A549 (cell line): ENCODE results near the gene TNC.

ENCODE experiments used
- EP300 ChIP-seq, 2 experiments: fragments of >200 bp; sonication (Bioruptor Twin); formaldehyde crosslinking; IDR thresholded peaks; 2 replicates in 1 of 2; 3 replicates in 1 of 2; pipeline ENCODE4 v1.6.1; 2016 to 2017
- FOSB ChIP-seq: fragments of 250-450 bp; sonication (Bioruptor Pico); IDR thresholded peaks from 2 replicates; pipeline ENCODE4 v1.5.0; 2020; ENCODE audit warnings: mild to moderate bottlenecking, moderate library complexity
- FOSL2 ChIP-seq, 2 experiments: fragments of 450-650 bp in 1 of 2; fragments of >200 bp in 1 of 2; sonication (Bioruptor Twin) in 1 of 2; formaldehyde crosslinking; IDR thresholded peaks; 2 replicates each; pipeline versions ENCODE4 v1.5.0 to v1.6.1; 2016 to 2020; ENCODE audit warnings: mild to moderate bottlenecking in 1 of 2, moderate library complexity in 1 of 2
- HOXA7 ChIP-seq: fragments of 250-450 bp; sonication (Bioruptor Pico); IDR thresholded peaks from 2 replicates; pipeline ENCODE4 v1.5.0; 2020; ENCODE audit warnings: mild to moderate bottlenecking, moderate library complexity
- POLR2A ChIP-seq: IDR thresholded peaks from 2 replicates; pipeline ENCODE4 v1.6.1; 2012; ENCODE audit warnings: mild to moderate bottlenecking, low read length
- POLR2AphosphoS2 ChIP-seq: conservative IDR thresholded peaks from 2 replicates; pipeline ENCODE4 v1.6.1; 2012; ENCODE audit warnings: low read length, improper control_type of control experiment, inconsistent platforms
- RFX5 ChIP-seq: fragments of 450-650 bp; IDR thresholded peaks from 2 replicates; pipeline ENCODE4 v1.7.1; 2014; ENCODE audit warnings: antibody characterized with exemption, mild to moderate bottlenecking, moderate library complexity
- ZNF302 ChIP-seq: fragments of 250-450 bp; sonication (Bioruptor Pico); IDR thresholded peaks from 2 replicates; pipeline ENCODE4 v1.9.0; 2021; ENCODE audit warnings: inconsistent platforms, mild to moderate bottlenecking, moderate library complexity
- TF ChIP-seq, protein P1 (sequence below): fragments of 200-600 bp; sonication (generic); IDR thresholded peaks from 2 replicates; pipeline ENCODE4 v1.6.1; 2016; ENCODE audit warnings: antibody characterized with exemption, mild to moderate bottlenecking, moderate library complexity
- TF ChIP-seq, protein P2 (sequence below): fragments of >200 bp; sonication (Bioruptor Twin); formaldehyde crosslinking; IDR thresholded peaks from 3 replicates; pipeline ENCODE4 v1.5.1; 2016
- TF ChIP-seq, protein P3 (sequence below): fragments of 250-450 bp; sonication (Bioruptor Pico); IDR thresholded peaks from 2 replicates; pipeline ENCODE4 v1.5.0; 2020; ENCODE audit warnings: low read depth, mild to moderate bottlenecking, moderate library complexity
- TF ChIP-seq, protein P4 (sequence below): fragments of 150-350 bp; IDR thresholded peaks from 2 replicates; pipeline ENCODE4 v1.6.1; 2014; ENCODE audit warnings: low read depth, mild to moderate bottlenecking, low read length
- TF ChIP-seq, protein P5 (sequence below): IDR thresholded peaks from 2 replicates; pipeline ENCODE4 v1.6.1; 2012

DNA sequence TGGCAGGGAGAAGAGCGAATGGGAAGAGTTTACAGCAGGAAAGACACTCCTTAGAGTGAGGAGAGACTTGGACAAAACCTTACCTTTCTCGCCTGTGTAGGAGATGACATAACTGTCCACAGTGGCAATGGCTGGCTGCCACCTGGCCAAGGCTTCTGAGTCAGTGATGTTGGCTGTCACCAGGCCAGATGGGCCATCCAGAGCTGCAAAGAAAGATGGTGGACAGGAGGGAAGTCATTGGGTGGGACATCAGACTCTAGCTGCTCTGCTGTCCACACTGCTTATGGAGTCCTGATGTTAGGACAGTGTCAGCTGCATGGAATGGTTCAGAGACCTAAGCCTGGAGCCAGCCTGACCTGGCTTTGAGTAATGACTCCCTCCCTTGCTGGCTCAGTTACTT is 79.8 kb downstream of the TNC start:
- TF ChIP-seq POLR2AphosphoS2: no peak
- no peak for TF ChIP-seq HOXA7 (CRISPR knock-in tag)
- no peak for TF ChIP-seq POLR2A
- TF ChIP-seq FOSL2 (IDR thresholded peaks at IDR 0.05): no peak
- TF ChIP-seq FOSL2 (CRISPR knock-in tag; IDR thresholded peaks at IDR 0.05): no peak
- TF ChIP-seq, protein P1, sequence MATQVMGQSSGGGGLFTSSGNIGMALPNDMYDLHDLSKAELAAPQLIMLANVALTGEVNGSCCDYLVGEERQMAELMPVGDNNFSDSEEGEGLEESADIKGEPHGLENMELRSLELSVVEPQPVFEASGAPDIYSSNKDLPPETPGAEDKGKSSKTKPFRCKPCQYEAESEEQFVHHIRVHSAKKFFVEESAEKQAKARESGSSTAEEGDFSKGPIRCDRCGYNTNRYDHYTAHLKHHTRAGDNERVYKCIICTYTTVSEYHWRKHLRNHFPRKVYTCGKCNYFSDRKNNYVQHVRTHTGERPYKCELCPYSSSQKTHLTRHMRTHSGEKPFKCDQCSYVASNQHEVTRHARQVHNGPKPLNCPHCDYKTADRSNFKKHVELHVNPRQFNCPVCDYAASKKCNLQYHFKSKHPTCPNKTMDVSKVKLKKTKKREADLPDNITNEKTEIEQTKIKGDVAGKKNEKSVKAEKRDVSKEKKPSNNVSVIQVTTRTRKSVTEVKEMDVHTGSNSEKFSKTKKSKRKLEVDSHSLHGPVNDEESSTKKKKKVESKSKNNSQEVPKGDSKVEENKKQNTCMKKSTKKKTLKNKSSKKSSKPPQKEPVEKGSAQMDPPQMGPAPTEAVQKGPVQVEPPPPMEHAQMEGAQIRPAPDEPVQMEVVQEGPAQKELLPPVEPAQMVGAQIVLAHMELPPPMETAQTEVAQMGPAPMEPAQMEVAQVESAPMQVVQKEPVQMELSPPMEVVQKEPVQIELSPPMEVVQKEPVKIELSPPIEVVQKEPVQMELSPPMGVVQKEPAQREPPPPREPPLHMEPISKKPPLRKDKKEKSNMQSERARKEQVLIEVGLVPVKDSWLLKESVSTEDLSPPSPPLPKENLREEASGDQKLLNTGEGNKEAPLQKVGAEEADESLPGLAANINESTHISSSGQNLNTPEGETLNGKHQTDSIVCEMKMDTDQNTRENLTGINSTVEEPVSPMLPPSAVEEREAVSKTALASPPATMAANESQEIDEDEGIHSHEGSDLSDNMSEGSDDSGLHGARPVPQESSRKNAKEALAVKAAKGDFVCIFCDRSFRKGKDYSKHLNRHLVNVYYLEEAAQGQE: no peak
- no peak for TF ChIP-seq RFX5
- TF ChIP-seq, protein P2, sequence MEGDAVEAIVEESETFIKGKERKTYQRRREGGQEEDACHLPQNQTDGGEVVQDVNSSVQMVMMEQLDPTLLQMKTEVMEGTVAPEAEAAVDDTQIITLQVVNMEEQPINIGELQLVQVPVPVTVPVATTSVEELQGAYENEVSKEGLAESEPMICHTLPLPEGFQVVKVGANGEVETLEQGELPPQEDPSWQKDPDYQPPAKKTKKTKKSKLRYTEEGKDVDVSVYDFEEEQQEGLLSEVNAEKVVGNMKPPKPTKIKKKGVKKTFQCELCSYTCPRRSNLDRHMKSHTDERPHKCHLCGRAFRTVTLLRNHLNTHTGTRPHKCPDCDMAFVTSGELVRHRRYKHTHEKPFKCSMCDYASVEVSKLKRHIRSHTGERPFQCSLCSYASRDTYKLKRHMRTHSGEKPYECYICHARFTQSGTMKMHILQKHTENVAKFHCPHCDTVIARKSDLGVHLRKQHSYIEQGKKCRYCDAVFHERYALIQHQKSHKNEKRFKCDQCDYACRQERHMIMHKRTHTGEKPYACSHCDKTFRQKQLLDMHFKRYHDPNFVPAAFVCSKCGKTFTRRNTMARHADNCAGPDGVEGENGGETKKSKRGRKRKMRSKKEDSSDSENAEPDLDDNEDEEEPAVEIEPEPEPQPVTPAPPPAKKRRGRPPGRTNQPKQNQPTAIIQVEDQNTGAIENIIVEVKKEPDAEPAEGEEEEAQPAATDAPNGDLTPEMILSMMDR: no peak
- TF ChIP-seq, protein P3, sequence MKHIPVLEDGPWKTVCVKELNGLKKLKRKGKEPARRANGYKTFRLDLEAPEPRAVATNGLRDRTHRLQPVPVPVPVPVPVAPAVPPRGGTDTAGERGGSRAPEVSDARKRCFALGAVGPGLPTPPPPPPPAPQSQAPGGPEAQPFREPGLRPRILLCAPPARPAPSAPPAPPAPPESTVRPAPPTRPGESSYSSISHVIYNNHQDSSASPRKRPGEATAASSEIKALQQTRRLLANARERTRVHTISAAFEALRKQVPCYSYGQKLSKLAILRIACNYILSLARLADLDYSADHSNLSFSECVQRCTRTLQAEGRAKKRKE: no peak
- no peak for TF ChIP-seq EP300 (IDR thresholded peaks at IDR 0.05)
- TF ChIP-seq, protein P4, sequence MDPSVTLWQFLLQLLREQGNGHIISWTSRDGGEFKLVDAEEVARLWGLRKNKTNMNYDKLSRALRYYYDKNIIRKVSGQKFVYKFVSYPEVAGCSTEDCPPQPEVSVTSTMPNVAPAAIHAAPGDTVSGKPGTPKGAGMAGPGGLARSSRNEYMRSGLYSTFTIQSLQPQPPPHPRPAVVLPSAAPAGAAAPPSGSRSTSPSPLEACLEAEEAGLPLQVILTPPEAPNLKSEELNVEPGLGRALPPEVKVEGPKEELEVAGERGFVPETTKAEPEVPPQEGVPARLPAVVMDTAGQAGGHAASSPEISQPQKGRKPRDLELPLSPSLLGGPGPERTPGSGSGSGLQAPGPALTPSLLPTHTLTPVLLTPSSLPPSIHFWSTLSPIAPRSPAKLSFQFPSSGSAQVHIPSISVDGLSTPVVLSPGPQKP: no peak
- TF ChIP-seq FOSB (CRISPR knock-in tag): no peak
- no peak for TF ChIP-seq ZNF302 (CRISPR knock-in tag)
- TF ChIP-seq, protein P5, sequence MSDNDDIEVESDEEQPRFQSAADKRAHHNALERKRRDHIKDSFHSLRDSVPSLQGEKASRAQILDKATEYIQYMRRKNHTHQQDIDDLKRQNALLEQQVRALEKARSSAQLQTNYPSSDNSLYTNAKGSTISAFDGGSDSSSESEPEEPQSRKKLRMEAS: no peak
